Parathyroid adenoma (tissue), 2 donors: ENCODE measurements around the gene TMEM33.
"Not testable (repeated sequence)": the region's sequence is repeated elsewhere in the genome, so short reads cannot be mapped to it uniquely, and the experiment has no call there.

ENCODE experiments used
- H2AFZ ChIP-seq: fragments of 300-600 bp; sonication (generic); one replicate; pipeline ENCODE4 v1.7.0; 2017; ENCODE audit warnings: antibody characterized with exemption, mild to moderate bottlenecking
- H3K27ac ChIP-seq: fragments of 300-600 bp; sonication (generic); one replicate; pipeline ENCODE4 v1.7.0; 2017
- H3K27me3 ChIP-seq: fragments of 300-600 bp; sonication (generic); one replicate; pipeline ENCODE4 v1.7.0; 2017; ENCODE audit warnings: low read length; ENCODE audit not compliant: control insufficient read depth, insufficient read depth
- H3K36me3 ChIP-seq: fragments of 300-600 bp; sonication (generic); one replicate; pipeline ENCODE4 v1.7.0; 2017; ENCODE audit warnings: low read length; ENCODE audit not compliant: control insufficient read depth, insufficient read depth
- H3K4me1 ChIP-seq: fragments of 300-600 bp; sonication (generic); one replicate; pipeline ENCODE4 v1.7.0; 2017; ENCODE audit warnings: control low read depth
- H3K4me2 ChIP-seq: fragments of 300-600 bp; sonication (generic); one replicate; pipeline ENCODE4 v1.7.0; 2017; ENCODE audit warnings: low read length
- H3K4me3 ChIP-seq: fragments of 300-600 bp; sonication (generic); one replicate; pipeline ENCODE4 v1.7.0; 2017; ENCODE audit warnings: low read depth, low read length
- H3K79me2 ChIP-seq: fragments of 300-600 bp; sonication (generic); one replicate; pipeline ENCODE4 v1.7.0; 2017; ENCODE audit warnings: control low read depth
- H3K9ac ChIP-seq: fragments of 300-600 bp; sonication (generic); one replicate; pipeline ENCODE4 v1.7.0; 2017; ENCODE audit warnings: mild to moderate bottlenecking
- H3K9me3 ChIP-seq: fragments of 300-600 bp; sonication (generic); one replicate; pipeline ENCODE4 v1.7.0; 2017; ENCODE audit warnings: low read length; ENCODE audit not compliant: control insufficient read depth
- TF ChIP-seq, protein P1 (sequence below): fragments of 300-600 bp; sonication (generic); IDR thresholded peaks from one replicate; pipeline ENCODE4 v1.7.0; 2017; ENCODE audit warnings: antibody characterized with exemption, mild to moderate bottlenecking
- donor health status: primary hyperparathyroidism.

The TMEM33 gene

DNA sequence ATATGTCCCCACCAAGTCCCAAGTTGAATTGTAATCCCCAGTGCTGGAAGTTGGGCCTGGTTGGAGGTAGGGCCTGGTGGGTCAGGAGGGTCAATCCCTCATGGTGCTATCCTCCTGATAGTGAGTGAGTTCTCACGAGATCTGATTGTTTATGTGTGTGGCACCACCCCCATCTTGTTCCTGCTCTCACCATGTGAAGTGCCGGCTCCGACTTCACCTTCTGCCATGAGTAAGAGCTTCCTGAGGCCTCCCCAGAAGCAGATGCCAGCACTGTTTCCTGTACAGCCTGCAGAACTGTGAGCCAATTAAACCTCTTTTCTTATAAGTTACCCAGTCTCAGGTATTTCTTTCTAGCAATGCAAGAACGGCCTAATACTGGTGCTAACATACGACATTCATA, 22.7 kb upstream of the TMEM33 start:
- Histone ChIP-seq H3K27me3 (no peaks in the 10 kb centered on the region), H3K4me2 (no peak overlapping the region), H2AFZ (no peak overlapping the region), H3K4me1 (no peaks in the 10 kb centered on the region), H3K9ac (no peak overlapping the region), H3K79me2 (no peaks in the 10 kb centered on the region), H3K9me3 (no peaks in the 10 kb centered on the region), H3K4me3 (no peak overlapping the region), H3K36me3 (no peaks in the 10 kb centered on the region), H3K27ac (no peak overlapping the region)
- TF ChIP-seq, protein P1, sequence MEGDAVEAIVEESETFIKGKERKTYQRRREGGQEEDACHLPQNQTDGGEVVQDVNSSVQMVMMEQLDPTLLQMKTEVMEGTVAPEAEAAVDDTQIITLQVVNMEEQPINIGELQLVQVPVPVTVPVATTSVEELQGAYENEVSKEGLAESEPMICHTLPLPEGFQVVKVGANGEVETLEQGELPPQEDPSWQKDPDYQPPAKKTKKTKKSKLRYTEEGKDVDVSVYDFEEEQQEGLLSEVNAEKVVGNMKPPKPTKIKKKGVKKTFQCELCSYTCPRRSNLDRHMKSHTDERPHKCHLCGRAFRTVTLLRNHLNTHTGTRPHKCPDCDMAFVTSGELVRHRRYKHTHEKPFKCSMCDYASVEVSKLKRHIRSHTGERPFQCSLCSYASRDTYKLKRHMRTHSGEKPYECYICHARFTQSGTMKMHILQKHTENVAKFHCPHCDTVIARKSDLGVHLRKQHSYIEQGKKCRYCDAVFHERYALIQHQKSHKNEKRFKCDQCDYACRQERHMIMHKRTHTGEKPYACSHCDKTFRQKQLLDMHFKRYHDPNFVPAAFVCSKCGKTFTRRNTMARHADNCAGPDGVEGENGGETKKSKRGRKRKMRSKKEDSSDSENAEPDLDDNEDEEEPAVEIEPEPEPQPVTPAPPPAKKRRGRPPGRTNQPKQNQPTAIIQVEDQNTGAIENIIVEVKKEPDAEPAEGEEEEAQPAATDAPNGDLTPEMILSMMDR: no peak

DNA sequence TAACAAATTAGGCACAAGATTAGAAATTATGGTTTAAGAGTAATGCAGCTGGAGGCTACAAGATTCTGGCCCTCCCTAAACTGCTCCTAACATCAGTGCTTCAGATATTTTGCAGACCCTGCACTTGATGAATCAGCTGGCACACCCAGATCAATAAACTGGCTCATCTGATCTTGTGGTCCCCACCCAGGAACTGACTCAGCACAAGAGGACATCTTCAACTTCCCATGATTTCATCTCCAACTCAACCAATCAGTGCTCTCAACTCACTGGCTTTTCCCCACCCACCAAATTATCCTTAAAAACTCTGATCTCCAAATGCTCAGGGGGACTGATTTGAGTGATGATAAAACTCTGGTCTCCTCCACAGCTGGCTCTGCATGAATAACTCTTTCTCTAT, 21.7 kb upstream of the TMEM33 start:
- H3K4me1 ChIP-seq: no peaks in the 10 kb centered on the region
- H3K27ac ChIP-seq: no peak overlapping the region
- H3K4me2 ChIP-seq: no peak overlapping the region
- TF ChIP-seq, protein P1: no peak
- no peak overlapping the region for H3K4me3 ChIP-seq
- H2AFZ ChIP-seq: no peak overlapping the region
- H3K36me3 ChIP-seq: no peaks in the 10 kb centered on the region
- no peaks in the 10 kb centered on the region for H3K79me2 ChIP-seq
- no peak overlapping the region for H3K9ac ChIP-seq
- no peaks in the 10 kb centered on the region for H3K9me3 ChIP-seq
- no peaks in the 10 kb centered on the region for H3K27me3 ChIP-seq

DNA sequence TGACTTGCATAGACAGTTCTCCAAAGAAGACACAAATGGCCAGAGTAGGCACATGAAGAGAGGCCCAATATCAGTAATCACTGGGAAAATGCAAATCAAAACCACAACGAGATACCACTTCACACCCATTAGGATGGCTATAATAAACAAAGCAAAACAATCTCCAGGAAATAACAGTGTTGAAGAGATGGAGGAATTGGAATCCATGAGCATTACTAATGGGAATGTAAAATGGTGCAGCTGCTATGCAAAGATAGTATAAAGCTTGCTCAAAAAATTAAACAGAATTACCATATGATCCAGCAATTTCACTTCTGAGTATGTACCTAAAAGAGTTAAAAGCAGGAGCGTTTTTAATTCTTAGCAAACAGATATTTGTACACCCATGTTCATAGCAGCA, 17.0 kb upstream of the TMEM33 start:
- no peaks in the 10 kb centered on the region for H3K79me2 ChIP-seq
- H3K27ac ChIP-seq: no peak overlapping the region
- TF ChIP-seq, protein P1: no peak
- no peaks in the 10 kb centered on the region for H3K27me3 ChIP-seq
- H3K36me3 ChIP-seq: no peaks in the 10 kb centered on the region
- no peaks in the 10 kb centered on the region for H3K4me1 ChIP-seq
- no peak overlapping the region for H3K4me3 ChIP-seq
- no peak overlapping the region for H3K9ac ChIP-seq
- no peak overlapping the region for H2AFZ ChIP-seq
- H3K4me2 ChIP-seq: no peak overlapping the region
- no peaks in the 10 kb centered on the region for H3K9me3 ChIP-seq

DNA sequence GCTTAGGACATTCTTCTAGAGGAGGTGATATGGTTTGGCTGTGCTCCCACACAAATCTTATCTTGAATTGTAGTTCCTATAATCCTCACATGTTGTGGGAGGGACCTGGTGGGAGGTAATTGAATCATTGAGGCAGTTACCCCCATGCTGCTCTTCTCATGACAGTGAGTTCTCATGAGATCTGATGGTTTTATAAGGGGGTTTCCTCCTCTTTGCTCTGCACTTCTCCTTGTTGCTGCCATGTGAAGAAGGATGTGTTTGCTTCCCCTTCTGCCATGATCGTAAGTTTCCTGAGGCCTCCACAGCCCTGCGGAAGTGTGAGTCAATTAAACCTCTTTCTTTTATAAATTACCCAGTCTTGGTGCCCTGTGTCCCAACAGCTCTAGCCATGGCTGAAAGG, 14.8 kb upstream of the TMEM33 start:
- not testable (repeated sequence) for H3K4me2 ChIP-seq, H3K4me1 ChIP-seq, H3K9ac ChIP-seq, H3K79me2 ChIP-seq, H3K27me3 ChIP-seq, H3K4me3 ChIP-seq, H2AFZ ChIP-seq, H3K36me3 ChIP-seq, H3K27ac ChIP-seq, H3K9me3 ChIP-seq

DNA sequence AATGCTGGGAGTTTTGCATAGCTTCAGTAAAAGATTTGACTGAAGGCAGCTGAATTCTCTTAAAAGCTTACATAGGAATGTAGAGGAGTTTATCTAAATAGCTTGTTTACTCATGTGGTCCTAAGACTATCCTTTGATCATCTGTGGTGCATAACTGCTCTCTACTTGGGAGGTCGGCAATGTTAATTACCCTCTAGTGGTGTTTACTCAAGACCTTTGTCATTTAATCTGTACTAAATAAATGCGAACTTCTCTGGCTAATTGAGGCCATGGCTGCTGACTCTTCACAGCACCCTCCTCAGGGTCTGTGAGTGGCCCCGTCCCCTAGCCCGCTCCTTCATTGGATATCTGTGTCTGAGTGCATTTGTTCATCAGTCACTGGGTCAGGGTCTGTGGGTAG, 13.8 kb upstream of the TMEM33 start:
- no peak overlapping the region for H3K4me2 ChIP-seq
- no peak overlapping the region for H3K27ac ChIP-seq
- TF ChIP-seq, protein P1: no peak
- no peaks in the 10 kb centered on the region for H3K36me3 ChIP-seq
- H2AFZ ChIP-seq: no peak overlapping the region
- no peak overlapping the region for H3K9ac ChIP-seq
- H3K4me1 ChIP-seq: no peaks in the 10 kb centered on the region
- H3K27me3 ChIP-seq: no peaks in the 10 kb centered on the region
- no peaks in the 10 kb centered on the region for H3K79me2 ChIP-seq
- no peak overlapping the region for H3K4me3 ChIP-seq
- H3K9me3 ChIP-seq: no peaks in the 10 kb centered on the region
